Measurements from ENCODE around the gene TRPM2. TPM values are rescaled to one million over a fixed set of nuclear protein-coding genes. Genes with fewer than 3 reads are reported as not detected.

Gene TRPM2
- total RNA-seq, 2 donors from 2014 or later: 10.7 to 25.6 TPM

DNA sequence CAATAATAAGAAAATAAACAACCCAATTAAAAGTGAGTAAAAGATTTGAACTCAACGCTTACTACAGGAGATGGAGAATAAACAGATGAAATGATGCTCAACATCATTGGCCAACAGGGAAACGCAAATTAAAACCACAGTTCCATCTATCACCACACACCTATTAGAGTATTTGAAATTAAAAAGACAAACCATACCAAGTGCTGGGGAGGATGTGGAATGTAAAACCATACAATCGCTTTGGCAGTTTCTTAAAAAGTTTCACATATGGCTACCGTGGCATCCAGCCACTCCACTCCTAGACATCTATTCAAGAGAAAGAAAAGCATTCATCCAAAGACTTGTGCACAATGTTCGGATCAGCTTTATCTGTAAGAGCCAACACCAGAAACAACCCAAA is 100.6 kb downstream of the TRPM2 start:
- Mint-ChIP-seq H3K4me1 (no peaks in the 10 kb centered on the region), H3K27me3 (peaks cover 3% of the 10 kb centered on the region), H3K4me3 (peak overlapping the region; percentile 50), H3K36me3 (ENCODE audit: low read depth) (no peaks in the 10 kb centered on the region), H3K9me3 (peaks cover 4% of the 10 kb centered on the region), H3K27ac (no peak overlapping the region)
- no peak for ATAC-seq (replicated peaks)

DNA sequence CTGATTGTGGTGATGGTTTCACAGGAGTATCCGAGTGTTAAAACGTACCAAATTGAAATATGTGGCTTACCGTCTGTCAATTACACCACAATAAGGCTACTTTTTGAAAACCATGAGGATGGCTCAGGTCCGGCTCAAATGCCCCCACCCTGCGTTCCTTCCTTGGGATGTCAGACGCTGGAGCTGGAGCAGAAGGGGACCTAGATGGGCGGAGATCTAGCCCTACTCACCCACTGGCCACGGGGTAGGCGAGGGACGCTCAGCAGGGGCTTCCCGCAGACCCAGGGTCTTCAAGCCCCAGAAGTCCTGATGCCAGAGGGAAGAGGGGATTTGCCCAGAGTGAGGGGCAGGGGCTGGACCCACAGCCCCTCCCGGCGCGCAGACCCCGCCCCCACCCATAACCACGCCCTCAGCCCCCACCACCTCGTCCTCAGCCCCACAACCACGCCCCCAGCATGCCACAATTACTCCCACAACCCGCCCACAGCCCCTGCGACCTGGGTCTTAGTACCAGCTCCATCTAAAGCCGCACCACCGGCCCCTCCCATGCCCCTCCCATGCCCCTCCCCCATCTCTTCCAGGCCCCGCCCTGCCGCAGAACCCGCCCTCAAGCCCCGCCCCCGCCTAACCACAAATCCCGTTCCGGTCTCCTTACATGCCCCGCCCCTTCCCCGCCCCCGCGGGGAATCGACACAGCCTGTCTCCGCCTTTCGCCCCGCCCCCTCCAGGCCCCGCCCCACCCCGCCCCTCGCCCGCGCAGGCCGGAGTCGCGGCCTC is 101.5 kb downstream of the TRPM2 start, which contains the start of gene LRRC3:
TSS of gene LRRC3 (plus strand) at position 764 of the 777 bp plus-strand sequence. CDS start 1,135 bp downstream, outside the sequence.
- Mint-ChIP-seq H3K27me3 (peaks cover 3% of the 10 kb centered on the region), H3K4me3 (peak within 1 kb of the TSS; percentile 50), H3K27ac (no peak within 1 kb of the TSS), H3K9me3 (peaks cover 4% of the 10 kb centered on the region), H3K36me3 (ENCODE audit: low read depth) (no peaks in the 10 kb centered on the region), H3K4me1 (no peaks in the 10 kb centered on the region)
- ATAC-seq (replicated peaks): peak; percentile 77

DNA sequence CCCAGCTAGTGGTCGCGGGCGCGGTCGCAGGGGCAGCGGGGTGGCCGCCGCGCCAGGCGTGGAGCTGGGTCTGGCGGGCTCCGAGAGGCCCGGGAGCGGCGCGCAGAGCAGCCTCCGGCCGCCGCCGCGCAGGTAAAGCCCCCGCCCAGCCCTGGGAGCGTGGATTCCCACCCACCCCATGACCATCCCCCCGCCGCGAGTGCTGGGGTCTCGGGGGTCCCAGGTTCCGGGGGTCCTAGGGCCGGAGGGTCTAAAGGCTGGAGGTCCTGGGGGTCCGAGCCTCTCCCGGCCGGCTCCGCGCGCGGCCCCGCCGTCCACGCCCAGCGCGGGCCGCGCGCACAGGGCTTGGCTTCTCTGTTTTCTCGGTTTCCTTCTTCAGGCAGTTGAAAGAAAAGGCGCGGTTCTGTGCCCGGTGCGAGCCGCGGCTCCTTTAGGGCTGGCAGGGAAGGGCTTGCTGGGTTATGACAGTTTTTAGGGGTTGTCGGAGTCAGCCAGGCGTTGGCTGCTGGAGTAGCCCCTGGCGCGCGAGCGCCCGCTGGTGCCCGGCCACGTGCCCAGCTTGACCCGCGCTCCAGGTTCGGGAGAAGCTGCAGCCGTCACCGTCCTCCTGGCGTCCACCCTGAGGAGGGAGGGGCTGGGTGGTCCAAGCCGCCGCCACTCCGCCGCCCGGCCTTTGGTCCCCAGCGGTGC is 102.2 kb downstream of the TRPM2 start:
- Mint-ChIP-seq H3K36me3 (ENCODE audit: low read depth) (no peaks in the 10 kb centered on the region), H3K4me1 (no peaks in the 10 kb centered on the region), H3K9me3 (peaks cover 4% of the 10 kb centered on the region), H3K27me3 (peaks cover 3% of the 10 kb centered on the region), H3K27ac (no peak overlapping the region), H3K4me3 (peak overlapping the region; percentile 50)
- ATAC-seq (replicated peaks): peak; percentile 65

DNA sequence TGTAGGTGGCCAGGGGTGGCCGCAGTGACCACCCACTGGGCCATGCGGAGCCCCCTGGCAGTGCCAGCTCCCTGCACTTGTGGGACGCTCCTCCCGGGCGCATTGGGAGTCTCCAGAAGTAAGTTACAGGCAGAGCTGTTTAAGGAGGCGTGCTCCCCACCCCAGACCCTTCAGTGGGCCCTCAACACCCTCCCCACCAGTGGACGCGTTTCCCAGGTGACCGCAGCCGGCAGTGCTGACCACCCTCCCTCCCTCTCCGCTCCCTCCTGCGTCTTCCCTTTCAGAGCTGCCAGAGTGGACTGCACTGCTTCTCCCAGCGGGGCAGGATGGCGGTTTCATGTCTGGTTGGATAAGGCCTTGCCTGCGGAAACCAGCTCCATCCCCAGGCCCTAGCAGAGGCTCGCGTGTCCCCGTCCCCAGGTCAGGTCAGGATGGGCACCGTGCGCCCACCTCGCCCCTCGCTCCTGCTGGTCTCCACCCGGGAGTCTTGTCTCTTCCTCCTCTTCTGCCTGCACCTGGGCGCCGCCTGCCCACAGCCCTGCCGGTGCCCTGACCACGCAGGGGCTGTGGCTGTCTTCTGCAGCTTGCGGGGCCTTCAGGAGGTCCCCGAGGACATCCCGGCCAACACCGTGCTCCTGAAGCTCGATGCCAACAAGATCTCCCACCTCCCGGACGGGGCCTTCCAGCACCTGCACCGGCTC is 102.9 kb downstream of the TRPM2 start:
- Mint-ChIP-seq H3K36me3 (ENCODE audit: low read depth) (no peaks in the 10 kb centered on the region), H3K27me3 (peaks cover 3% of the 10 kb centered on the region), H3K9me3 (peaks cover 4% of the 10 kb centered on the region), H3K4me3 (peak overlapping the region; percentile 50), H3K27ac (no peak overlapping the region), H3K4me1 (no peaks in the 10 kb centered on the region)
- no peak for ATAC-seq (replicated peaks)

DNA sequence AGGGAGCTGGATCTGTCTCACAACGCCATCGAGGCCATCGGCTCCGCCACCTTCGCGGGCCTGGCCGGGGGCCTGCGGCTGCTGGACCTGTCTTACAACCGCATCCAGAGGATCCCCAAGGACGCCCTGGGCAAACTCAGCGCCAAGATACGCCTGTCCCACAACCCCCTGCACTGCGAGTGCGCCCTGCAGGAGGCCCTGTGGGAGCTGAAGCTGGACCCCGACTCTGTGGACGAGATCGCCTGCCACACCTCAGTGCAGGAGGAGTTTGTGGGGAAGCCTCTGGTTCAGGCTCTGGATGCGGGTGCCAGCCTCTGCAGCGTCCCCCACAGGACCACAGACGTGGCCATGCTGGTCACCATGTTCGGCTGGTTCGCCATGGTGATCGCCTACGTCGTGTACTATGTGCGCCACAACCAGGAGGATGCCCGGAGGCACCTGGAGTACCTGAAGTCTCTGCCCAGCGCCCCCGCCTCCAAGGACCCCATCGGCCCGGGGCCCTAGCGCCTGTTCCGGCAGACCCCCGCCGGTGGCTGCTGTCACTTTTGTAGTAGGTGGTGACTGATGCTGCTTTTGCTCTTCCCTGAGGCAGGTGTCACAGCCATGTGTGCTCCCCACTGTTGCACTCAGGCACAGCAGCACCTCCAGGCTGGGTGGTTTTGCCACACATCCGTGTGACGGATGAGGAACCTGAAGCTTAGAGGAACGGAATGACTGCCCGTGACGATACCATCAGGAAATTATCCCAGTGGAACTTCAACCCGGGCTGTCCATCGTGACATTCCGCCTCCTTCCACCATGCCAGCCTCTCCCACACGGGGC is 103.7 kb downstream of the TRPM2 start:
- no peaks in the 10 kb centered on the region for H3K27me3 Mint-ChIP-seq
- H3K4me1 Mint-ChIP-seq: no peaks in the 10 kb centered on the region
- H3K9me3 Mint-ChIP-seq: peaks cover 4% of the 10 kb centered on the region
- peak overlapping the region; percentile 50 for H3K4me3 Mint-ChIP-seq
- H3K36me3 Mint-ChIP-seq (ENCODE audit: low read depth): no peaks in the 10 kb centered on the region
- no peak for ATAC-seq (replicated peaks)
- H3K27ac Mint-ChIP-seq: no peak overlapping the region

DNA sequence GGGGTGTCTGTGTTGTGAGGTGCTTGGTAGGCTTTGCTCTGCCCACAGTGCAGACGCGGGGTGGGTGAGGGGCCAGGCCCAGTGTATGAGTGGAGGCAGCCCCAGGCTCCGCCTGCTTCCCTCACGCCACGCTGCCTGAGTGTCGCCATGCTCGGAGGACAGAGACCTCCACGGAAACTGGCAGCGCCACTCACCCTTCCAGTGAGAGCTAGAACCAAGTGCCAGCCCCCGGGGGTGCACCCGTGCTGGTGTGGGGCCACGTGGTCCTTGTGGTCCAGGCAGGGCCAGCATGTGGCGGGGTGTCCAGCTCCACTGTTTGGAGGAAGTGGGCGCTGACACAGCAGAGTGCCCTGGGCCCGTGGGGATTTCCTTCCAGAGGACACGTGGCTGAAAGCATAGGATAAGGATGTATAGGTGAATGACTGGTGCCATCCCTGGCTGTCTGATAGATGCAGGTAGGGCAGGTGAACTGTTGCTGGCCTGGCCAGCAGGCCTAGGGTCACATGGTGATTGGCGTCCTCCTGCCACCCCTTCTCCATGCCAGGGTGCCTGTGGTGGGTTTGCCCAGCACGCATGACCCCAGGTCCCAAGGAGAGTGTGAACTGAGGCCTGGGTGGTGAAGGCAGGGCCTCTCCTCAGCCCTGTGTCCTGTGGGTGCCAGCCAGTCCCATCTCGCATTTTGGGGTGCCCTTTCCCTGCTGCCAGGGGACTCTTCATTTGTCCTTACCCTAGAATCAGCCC is 105.7 kb downstream of the TRPM2 start:
- Mint-ChIP-seq H3K4me3 (no peak overlapping the region), H3K27me3 (no peaks in the 10 kb centered on the region), H3K9me3 (no peaks in the 10 kb centered on the region), H3K36me3 (ENCODE audit: low read depth) (no peaks in the 10 kb centered on the region), H3K27ac (no peak overlapping the region), H3K4me1 (no peaks in the 10 kb centered on the region)
- ATAC-seq (replicated peaks): no peak

DNA sequence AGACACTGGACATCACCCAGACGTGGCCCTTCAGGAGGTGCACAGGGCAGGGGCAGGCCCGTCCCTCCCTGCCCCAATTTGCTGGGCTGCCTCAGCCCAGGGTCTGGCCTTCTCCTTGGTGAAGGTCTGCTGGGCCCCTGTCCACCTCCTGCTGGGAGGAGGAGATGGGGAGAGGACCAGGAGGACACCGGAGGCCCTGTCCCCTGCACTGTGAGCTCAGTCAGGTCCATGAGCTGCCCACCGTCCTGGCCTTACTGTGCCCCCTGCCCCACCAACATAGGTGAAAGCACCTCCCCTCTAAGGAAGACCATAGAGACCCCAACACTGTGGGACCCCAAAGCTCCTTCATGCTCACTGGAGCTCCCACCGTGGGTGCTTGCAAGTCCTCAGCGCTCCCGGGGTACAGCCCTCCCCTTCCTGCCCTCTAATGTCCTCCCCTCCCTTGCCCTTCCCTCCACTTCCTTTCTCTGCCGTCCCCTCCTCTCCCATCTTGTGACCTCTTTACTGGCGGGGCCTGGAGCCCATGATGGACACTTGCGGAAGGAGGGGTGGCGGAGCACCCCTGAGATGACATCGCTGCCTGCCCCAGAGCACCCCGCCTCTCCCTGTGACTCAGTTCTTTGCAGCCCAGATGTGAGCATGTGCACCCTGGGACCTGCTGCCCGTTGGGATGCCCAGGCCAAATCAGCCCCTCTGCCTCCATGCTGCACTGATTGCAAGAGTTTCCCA is 106.5 kb downstream of the TRPM2 start:
- H3K27ac Mint-ChIP-seq: no peak overlapping the region
- no peak overlapping the region for H3K4me3 Mint-ChIP-seq
- H3K9me3 Mint-ChIP-seq: no peaks in the 10 kb centered on the region
- ATAC-seq (replicated peaks): no peak
- H3K27me3 Mint-ChIP-seq: no peaks in the 10 kb centered on the region
- no peaks in the 10 kb centered on the region for H3K4me1 Mint-ChIP-seq
- H3K36me3 Mint-ChIP-seq (ENCODE audit: low read depth): no peaks in the 10 kb centered on the region

DNA sequence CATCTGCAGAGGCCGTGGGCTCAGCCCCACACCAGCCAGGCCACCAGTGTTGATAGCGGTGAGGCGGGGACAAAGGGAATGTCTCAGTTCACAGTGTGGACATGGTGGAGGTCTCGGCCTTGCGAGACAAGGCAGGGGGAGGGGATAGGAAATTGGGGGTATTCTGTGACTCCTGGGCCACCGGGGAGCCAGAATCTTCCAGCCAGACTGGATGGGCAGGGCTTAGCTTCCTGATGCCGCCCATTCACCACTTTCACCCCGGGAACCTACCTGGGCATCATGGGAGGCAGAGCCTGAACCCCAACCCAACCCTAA is 107.0 kb downstream of the TRPM2 start:
- no peaks in the 10 kb centered on the region for H3K4me1 Mint-ChIP-seq
- H3K4me3 Mint-ChIP-seq: no peak overlapping the region
- no peaks in the 10 kb centered on the region for H3K36me3 Mint-ChIP-seq (ENCODE audit: low read depth)
- no peaks in the 10 kb centered on the region for H3K9me3 Mint-ChIP-seq
- no peak overlapping the region for H3K27ac Mint-ChIP-seq
- ATAC-seq (replicated peaks): no peak
- H3K27me3 Mint-ChIP-seq: no peaks in the 10 kb centered on the region

DNA sequence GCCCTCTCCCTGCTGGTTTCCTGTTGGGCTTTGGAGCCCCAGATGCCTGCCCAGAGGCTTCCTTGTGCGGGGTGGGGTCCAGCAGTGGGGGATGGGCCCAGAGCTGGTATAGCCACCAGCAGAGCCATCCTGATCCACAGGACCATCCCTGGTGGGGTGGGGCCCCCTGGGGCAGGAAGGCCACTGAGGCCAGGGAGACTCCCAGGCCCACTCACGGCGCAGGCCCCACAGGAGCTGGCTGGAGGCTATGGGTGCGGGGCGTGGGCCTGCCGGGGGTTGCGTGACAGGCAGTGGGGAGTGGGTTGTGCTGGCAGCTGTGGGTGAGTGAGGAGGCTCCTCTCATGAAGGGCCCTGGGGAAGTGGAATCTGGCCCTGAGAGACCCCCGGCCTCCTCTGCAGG is 107.6 kb downstream of the TRPM2 start:
- Mint-ChIP-seq H3K4me3 (no peak overlapping the region), H3K9me3 (no peaks in the 10 kb centered on the region), H3K27ac (no peak overlapping the region), H3K36me3 (ENCODE audit: low read depth) (no peaks in the 10 kb centered on the region), H3K27me3 (no peaks in the 10 kb centered on the region), H3K4me1 (no peaks in the 10 kb centered on the region)
- ATAC-seq (replicated peaks): no peak

DNA sequence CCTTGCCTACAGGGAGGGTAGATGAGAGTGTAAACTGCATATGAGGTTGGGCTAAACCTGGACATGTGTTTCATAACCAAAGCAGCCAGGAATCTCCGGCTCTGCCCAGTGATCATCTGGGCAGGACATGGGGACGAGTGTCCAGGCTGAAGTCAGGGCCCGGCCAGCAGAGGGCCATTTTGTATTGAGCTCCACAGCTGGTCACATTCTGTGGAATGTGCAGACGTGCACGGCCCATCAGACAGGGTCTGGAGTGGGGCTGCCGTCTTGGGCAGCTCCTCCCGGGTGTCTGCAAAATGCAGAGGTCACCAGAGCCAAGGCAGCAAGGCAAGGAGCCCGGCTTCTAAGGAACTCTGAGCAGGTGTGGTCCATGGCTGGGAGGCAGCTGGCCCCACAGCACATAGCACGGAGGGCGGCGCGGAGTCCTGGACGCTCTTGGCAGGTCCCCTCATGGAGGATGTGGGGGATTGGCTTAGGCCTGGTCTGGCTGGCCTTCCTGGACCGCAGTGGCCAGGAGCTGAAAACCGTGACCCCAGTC is 108.1 kb downstream of the TRPM2 start:
- H3K4me1 Mint-ChIP-seq: no peaks in the 10 kb centered on the region
- no peak overlapping the region for H3K27ac Mint-ChIP-seq
- H3K27me3 Mint-ChIP-seq: no peaks in the 10 kb centered on the region
- H3K4me3 Mint-ChIP-seq: no peak overlapping the region
- no peaks in the 10 kb centered on the region for H3K9me3 Mint-ChIP-seq
- H3K36me3 Mint-ChIP-seq (ENCODE audit: low read depth): no peaks in the 10 kb centered on the region
- ATAC-seq (replicated peaks): no peak

DNA sequence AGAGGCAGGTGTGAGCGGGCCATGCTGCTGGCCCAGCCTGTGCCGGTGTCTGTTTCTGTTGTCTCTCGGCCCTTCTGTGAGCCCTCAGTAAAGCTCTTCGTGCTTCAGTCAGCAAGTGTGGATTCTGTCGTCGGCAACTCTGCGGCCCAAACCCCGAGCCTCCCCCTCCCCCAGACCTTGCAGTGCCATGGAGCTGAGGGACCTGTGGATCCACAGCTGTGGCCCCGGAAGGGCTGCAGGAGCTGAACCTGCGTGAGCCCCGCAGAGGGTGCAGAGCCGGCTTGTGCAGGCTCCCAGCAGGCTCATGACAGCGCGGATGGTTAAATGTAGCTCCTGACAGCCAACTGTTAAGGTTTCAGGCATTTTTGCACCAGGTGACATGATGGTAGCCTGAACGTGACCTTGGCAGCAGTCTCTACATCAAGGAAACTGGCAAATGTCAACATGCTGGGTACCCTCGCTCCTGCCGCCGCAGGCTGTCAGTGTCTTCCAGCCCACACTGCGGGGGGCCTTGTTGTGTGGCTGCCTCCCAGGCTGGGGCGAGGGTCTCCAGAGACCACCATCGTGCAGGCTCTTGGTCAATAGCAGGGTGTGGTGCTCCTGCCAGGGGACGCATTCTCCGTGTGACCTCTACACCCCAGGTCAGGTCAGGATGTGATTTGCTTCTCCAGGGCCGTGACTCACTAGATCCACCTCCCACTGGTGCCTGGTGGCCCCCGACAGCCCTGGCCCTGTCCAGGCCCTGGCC is 108.8 kb downstream of the TRPM2 start:
- H3K27me3 Mint-ChIP-seq: no peaks in the 10 kb centered on the region
- H3K4me1 Mint-ChIP-seq: no peaks in the 10 kb centered on the region
- no peaks in the 10 kb centered on the region for H3K36me3 Mint-ChIP-seq (ENCODE audit: low read depth)
- H3K9me3 Mint-ChIP-seq: no peaks in the 10 kb centered on the region
- no peak overlapping the region for H3K4me3 Mint-ChIP-seq
- no peak overlapping the region for H3K27ac Mint-ChIP-seq
- no peak for ATAC-seq (replicated peaks)

DNA sequence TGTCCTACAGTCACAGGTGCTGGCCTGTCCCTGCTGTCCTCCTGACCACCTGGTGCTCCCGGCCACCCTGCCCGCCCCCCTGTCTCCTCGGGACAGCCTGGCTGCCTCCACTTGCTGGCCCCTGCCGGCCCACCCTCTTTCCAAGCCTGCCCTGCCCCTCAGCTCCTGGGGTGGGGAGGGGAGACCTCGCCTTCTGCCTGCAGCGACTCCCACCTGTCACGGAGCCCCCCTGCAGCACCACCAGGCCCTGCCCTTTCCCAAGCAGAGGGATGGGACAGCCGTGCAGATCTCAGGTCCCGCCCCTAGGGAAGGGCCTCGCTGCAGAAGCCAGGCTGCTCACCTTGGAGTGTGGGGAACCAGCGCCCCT is 109.4 kb downstream of the TRPM2 start:
- Mint-ChIP-seq H3K4me1 (no peaks in the 10 kb centered on the region), H3K27ac (no peak overlapping the region), H3K9me3 (no peaks in the 10 kb centered on the region), H3K4me3 (no peak overlapping the region), H3K27me3 (no peaks in the 10 kb centered on the region), H3K36me3 (ENCODE audit: low read depth) (no peaks in the 10 kb centered on the region)
- no peak for ATAC-seq (replicated peaks)

DNA sequence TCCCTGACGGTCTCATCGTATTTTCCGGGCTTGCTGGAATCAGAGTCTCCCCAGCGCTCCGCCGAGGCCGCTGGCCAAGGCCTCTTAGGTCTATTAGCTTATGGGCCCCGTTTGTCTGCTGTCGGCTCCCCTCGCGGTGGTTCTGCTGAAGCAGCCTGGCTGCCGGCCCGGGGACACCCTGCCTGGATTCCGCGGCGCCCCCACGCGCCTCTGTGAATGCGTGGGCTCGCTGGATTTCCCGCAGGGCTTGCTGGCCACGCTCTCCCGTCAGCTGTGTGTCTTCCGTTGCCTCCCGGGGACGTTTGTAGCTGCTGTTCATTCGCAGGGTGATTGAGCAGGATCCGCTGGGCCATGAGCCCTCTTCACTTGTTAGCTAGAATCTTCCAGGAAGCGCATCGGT is 110.3 kb downstream of the TRPM2 start:
- no peaks in the 10 kb centered on the region for H3K36me3 Mint-ChIP-seq (ENCODE audit: low read depth)
- no peaks in the 10 kb centered on the region for H3K9me3 Mint-ChIP-seq
- no peak overlapping the region for H3K4me3 Mint-ChIP-seq
- H3K27me3 Mint-ChIP-seq: no peaks in the 10 kb centered on the region
- ATAC-seq (replicated peaks): no peak
- no peak overlapping the region for H3K27ac Mint-ChIP-seq
- H3K4me1 Mint-ChIP-seq: no peaks in the 10 kb centered on the region

All from activated T-helper 17 cell treated with anti-CD3 and anti-CD28 coated beads, Interleukin-2, amount 50 U/mL, for 72 hours (primary cell).